Activated CD8-positive, alpha-beta memory T cell treated with anti-CD3 and anti-CD28 coated beads for 4 hours (primary cell): ENCODE measurements around the gene VMP1.
"Not testable (repeated sequence)": the region's sequence is repeated elsewhere in the genome, so short reads cannot be mapped to it uniquely, and the experiment has no call there.

Source experiments
- DNase-seq, 2 donors: peaks; one replicate each; pipeline ENCODE4 v3.0.0-alpha.2; 2020; ENCODE audit warnings: low read depth in 2 of 2

The VMP1 gene

GRCh38 chr17:59754552-59754951 lies 47.1 kb downstream of the VMP1 start:
- peak in 1 of 2 donors; percentile 17 for DNase-seq

DNA sequence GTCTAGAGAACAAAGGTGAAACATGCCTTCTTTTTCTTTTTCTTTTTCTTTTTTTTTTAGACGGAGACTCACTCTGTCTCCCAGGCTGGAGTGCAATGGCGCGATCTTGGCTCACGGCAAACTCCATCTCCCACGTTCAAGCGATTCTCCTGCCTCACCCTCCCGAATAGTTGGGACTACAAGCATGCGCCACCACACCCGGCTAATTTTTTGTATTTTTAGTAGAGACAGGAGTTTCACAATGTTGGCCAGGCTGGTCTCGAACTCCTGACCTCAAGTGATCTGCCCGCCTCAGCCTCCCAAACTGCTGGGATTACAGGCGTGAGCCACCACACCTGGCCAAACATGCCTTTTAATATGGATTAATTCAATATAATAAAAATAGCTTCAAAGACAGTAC lies 47.6 kb downstream of the VMP1 start:
- not testable (repeated sequence) for DNase-seq

DNA sequence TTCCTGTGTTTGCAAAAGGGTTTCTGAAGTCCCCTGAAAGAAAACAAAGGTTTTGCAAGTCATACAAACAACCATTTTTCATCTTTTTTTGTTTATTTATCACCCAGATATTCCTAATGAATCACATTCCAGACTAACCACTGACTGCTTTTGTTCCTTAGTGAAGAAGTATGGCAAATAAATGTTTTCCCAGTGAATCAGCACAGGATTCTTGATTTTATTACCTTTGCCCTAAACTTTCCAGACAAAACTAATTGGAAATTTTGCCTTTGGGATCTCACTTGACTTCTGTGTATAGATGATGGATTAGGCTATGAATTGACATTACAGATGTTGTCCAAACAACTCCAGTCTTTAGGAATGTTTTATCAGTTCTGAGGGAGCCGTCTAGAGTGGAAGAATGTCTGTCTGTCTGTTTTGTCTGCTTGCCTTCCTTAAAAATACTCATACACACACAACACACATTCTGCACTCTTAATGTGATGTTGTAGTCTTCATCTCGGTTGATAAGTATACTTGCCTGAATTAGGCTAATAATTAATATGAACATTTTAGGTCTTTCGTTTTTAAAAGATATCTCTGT lies 48.9 kb downstream of the VMP1 start:
- no peak for DNase-seq

- no peak for DNase-seq
Observed at GRCh38 chr17:59757043-59757442, 49.6 kb downstream of the VMP1 start.

DNA sequence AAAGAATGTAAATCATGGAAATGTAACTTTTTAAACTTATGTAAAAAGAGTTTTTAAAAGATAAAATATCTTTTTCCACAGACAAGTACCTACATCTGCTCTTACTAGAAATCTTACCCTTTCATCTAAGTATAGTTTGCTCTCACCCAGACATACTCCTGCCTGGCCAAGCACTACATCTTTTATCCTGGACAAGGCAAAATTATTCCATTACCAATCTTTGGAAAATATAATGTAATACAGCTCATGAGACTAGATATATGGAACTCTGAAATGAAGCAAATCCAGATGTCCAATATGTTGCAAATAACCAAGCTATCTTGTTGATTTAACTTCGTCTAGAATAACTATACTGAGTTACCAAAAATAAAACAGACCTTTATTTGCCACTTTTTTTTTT lies 50.0 kb downstream of the VMP1 start:
- no peak for DNase-seq

GRCh38 chr17:59757881-59758385 lies 50.5 kb downstream of the VMP1 start:
- no peak for DNase-seq

GRCh38 chr17:59758998-59759651 lies 51.7 kb downstream of the VMP1 start:
- not testable (repeated sequence) for DNase-seq

GRCh38 chr17:59760160-59760559 lies 52.7 kb downstream of the VMP1 start:
- DNase-seq, result no peak

DNA sequence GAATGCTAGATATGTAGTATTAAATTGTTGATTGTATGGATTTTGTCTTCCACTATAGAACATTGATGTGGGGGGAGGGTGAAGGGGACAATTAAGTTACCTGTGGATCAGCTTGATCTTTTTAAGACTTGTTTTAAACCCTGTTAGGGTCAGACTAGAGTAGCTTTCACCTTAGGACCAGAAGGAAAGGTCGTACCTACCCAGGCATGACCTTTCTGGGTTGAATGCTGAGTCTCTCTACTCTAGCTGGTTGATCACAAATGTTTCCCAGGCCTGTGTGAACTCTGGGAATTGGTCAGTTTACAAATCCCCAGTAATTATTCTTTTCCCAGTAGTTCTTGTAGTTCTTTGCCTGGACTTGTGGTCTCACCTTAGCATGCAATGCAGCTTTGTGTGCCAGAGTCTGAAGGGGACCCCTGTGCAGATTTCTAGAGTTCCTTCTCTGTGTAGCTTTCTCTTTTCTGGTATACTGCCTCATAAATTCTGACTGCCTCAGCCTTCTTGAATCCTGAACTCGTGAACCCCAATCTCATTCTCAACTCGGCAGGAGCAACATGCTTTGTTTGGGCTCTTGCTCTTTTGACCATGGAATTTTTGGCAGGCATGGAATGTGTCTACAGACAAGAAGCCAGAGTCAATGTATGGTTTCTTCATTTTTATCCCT lies 54.1 kb downstream of the VMP1 start:
- DNase-seq, result no peak

DNA sequence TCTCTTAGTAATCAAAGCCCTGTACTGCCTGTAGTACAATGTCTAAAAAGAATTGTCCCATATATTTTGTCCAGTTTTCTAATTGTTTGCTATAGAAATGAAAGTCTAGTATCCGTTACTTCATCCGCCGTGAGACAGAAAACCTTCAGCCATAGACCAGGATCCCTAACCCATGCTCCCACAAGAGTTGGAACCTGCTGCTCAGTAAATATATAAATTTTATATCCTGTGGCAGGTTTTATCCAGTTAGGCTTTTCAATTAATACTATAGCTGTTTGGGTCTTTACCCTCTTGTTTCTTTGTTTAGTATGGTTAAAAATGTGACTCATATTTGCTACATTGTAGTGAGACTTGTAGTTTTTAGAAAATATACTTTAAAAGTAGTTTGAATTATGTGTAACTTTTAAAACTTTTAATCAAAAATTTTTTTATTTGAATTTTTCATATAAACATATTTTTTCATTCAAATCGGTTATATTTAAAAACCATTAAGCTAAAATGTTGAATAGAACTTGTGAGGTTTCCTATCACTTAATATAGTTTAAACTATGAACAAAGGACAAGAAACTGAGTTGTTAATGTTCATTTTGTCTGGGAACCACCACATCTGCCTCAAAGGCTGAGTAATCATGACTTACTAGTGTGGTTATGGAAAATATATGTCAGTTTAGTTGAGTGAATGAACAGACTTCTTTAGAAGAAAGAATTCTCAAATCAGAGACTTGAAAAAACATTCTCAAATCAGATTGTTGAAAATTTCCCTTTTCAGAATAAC lies 54.8 kb downstream of the VMP1 start:
- DNase-seq, result no peak

GRCh38 chr17:59762824-59763374 lies 55.4 kb downstream of the VMP1 start:
- DNase-seq, result no peak

- no peak for DNase-seq
Observed at GRCh38 chr17:59763861-59764260, 56.4 kb downstream of the VMP1 start.

DNA sequence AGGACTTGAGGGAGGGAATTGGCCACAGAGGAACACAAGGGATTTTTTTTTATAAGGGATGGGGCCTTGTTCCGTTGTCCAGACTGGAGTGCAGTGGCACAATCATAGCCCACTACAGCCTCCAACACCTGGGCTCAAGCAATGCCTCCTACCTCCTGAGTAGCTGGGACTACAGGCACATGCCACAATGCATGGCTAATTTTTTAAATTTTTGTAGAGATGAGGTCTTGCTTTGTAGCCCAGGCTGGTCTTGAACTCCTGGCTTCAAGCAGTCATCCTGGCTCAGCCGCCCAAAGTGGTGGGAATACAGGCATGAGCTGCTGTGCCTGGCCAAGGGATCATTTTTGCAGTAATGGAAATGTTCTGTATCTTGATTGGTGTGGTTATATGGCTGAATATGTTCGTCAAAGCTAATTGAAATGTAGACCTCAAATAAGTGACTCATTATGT lies 56.9 kb downstream of the VMP1 start:
- DNase-seq, result no peak

- DNase-seq, result no peak
Observed at GRCh38 chr17:59765038-59765437, 57.6 kb downstream of the VMP1 start.

GRCh38 chr17:59766491-59766890 lies 59.0 kb downstream of the VMP1 start:
- no peak for DNase-seq

DNA sequence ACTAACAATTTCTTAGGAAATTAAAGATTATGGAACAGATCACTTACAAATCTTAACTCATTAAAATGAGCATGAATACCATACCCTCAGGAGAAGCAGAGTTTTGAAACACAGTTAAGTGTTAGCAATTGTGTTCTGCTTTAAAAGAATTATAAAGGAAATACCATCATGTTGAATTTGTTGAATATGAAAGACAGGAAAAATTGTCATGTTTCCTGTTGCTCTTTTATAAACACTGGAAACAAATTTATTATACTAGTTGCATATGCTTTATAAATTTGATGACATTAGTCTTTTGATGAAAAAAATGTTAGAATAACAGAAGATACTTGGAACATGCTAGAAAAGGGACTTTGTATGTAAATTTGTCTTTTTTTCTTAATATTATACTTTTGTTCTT lies 59.7 kb downstream of the VMP1 start:
- no peak for DNase-seq

DNA sequence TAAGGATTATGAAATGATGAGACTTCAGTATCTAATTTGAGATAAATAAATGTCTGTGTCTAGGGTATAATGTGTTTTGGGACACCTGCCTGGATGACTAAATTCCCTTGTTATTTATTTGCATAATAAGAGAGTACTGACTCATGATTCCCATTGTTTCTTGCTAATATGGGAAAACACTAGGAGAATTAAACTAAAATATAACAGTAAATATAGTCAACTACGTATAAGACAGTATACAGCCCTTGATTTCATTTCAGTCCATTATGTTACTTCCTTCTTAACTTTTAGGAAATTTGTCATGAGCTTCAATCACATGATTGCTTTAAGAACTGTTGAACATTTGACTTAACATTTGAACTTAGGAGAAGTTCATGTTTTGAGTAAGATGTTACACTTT lies 62.4 kb downstream of the VMP1 start:
- no peak for DNase-seq

- no peak for DNase-seq
Observed at GRCh38 chr17:59771093-59771492, 63.6 kb downstream of the VMP1 start.

GRCh38 chr17:59775786-59776350 lies 68.4 kb downstream of the VMP1 start:
- DNase-seq, result no peak

DNA sequence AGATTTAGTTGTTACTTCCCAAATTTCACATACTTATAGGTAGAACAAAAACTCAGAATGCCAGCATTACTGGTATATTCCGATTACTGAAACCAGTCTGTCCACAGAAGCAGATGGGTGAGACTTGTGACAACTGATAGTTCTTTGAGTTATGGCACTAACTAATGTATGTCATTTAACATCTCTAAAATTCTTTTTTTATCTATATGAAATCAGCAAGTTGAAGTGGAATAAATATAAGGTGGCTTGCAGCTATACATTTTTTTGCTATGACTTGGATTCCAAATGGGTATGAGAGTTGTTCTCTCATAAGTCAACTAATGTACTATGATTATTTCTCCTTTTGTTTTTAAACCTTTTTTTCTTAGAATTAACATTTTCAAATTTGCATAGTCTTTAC lies 69.1 kb downstream of the VMP1 start:
- no peak for DNase-seq

DNA sequence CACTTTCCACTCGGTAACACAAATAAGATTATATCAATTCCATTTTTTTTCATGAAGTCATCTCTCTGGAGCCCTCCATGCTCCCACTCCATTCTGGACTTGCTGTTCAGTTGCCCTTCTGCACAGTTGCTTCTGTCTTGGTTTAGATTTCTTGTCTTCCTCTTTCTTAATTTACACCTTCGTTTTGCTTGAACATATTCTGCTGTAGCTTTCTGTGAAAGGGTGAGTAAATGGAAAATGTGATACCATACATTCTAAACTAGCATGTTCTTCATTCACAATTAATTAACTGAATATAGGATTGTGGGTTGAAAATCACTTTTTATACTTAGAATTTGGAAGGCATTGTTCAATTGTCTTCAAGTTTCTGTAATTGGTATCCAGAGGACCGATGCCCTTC lies 69.6 kb downstream of the VMP1 start:
- no peak for DNase-seq

- no peak for DNase-seq
Observed at GRCh38 chr17:59778996-59779395, 71.5 kb downstream of the VMP1 start.
